ENCODE results near the gene EVPL.
"Not testable (repeated sequence)": the region's sequence is repeated elsewhere in the genome, so short reads cannot be mapped to it uniquely, and the experiment has no call there.

Gene EVPL

DNA sequence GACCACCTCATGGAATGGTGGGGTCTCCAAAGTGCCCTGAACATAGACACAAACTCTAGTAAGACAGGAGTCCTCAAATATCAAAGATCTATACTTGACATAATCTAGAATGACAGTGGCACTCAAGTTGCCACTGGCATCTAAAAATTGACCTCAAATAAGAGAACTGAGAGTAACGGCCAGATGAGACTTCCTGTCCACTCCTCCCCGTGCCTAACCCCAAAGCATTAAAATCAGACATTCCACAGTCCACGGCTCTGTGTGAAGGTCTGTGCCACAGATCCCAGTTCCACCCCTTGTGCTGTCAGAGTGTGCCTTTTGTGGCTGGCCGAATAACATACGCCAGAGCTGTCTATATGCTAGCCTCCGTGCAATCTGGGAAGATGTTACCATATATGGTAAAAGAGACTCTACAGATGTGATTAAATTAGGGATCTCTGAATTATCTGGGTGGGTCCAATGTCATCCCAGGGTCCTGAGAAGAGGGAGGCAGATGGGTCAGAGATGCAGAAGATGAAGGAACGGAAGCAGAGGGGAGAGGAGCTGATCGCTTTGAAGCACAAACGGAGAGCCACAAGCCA is 21.0 kb upstream of the EVPL start:
- DNase-seq: no peak

DNA sequence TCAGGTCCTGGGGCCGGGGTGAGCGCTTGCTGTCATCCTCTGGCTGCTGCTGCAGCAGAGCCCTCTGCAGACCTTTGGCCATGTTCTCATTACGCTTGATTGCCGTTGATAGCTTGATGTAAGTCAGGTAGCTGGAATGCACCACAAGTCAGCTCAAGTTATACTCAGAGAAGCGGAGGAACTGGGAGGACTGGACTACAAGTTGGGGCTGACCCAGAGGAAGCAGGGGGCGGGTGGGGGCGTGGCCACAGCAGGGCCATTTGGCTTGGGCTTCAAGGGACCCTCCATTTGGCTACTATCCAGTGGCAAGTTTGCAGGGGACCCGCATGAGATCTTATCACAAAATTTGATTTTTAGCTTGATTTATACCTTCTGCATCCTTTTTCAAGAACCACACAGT is 19.0 kb upstream of the EVPL start:
- no peak for DNase-seq

DNA sequence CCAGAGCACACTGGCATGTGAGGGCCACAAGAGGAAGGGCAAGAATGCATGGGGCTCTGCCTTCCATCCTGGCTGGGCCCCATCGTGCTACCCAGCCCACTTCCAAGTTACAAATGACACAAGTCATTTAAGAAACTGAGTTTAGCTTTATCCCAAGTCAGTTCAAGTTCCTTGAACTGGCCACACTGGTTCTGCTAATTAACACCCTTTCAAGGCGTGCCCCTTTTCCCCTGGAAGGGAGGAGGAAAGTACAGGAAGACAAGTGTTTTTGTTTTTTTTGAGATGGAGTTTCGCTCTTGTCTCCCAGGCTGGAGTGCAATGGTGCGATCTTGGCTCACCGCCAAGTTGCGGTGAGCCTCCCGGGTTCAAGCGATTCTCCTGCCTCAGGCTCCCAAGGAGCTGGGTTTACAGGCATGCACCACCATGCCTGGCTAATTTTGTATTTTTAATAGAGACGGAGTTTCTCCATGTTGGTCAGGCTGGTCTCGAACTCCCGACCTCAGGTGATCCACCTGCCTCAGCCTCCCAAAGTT is 17.4 kb upstream of the EVPL start:
- not testable (repeated sequence) for DNase-seq

DNA sequence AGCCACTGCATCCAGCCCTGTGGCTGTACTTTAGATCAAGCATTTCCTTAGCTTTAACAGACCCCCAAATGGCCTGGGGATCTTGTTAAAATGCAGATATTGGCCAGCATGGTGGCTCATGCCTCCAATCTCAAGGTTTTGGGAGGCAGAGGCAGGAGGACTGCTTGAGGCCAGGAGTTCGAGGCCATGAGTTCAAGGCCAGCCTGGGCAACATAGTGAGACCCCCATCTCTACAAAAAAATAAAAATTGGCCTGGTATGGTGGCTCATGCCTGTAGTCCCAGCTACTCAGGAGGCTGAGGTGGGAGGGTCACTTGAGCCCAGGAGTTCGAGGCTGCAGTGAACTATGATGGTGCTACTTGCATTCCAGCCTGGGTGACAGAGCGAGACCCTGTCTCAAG is 15.8 kb upstream of the EVPL start:
- not testable (repeated sequence) for DNase-seq

DNA sequence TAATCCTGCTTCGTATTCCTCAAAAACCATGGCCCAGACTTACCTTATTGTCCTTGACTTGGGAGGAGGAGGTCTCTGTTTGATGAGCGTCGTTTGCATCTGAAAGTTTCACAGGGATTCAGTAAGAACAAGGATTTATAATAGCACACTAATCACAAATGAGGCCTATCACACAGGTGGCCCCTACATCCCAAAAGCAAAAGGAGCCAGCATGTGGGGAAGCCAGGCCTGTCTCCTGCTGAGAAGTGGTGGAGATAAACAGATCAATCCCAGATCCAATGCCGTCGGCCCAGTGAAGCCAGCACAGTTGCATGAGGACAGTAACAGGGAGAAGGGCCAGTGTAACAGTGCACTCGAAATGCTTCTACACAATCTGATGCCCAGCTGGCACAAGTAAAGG is 13.3 kb upstream of the EVPL start:
- DNase-seq: no peak

DNA sequence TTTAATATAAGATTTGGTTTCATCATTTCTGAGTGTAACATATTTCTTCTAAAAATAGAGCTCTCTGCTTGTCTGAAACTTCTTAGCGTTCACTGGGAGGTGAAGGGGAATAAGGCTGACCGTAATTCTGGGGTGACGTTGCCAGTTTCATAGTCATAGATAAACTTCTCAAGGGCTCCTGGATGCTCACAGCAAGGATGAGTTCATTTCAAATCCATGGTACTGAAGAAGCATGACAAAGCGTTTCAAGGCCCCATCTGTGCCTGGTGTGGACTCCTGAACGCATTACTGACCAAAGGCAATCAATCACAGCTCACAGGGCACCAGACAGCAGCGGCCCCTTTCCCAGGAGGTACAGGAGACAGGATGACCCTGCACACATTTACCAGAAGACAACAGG is 12.0 kb upstream of the EVPL start:
- DNase-seq: no peak

DNA sequence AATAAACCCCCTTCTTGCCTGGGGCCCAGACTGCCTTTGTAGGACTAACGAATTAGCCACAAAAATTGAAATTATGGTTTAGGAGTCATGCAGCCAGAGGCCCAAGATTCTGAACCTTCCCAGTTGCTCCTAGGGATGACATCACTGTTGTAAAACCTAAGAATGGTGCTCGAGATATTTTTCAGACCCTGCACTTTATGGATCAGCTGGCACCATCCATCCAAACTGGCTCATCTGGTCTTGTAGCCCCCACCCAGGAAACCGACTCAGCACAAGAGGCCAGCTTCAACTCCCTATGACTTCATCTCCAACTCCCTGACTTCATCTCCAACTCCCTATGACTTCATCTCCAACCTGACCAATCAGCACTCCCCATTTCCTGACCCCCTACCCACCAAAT is 10.9 kb upstream of the EVPL start:
- DNase-seq: no peak

DNA sequence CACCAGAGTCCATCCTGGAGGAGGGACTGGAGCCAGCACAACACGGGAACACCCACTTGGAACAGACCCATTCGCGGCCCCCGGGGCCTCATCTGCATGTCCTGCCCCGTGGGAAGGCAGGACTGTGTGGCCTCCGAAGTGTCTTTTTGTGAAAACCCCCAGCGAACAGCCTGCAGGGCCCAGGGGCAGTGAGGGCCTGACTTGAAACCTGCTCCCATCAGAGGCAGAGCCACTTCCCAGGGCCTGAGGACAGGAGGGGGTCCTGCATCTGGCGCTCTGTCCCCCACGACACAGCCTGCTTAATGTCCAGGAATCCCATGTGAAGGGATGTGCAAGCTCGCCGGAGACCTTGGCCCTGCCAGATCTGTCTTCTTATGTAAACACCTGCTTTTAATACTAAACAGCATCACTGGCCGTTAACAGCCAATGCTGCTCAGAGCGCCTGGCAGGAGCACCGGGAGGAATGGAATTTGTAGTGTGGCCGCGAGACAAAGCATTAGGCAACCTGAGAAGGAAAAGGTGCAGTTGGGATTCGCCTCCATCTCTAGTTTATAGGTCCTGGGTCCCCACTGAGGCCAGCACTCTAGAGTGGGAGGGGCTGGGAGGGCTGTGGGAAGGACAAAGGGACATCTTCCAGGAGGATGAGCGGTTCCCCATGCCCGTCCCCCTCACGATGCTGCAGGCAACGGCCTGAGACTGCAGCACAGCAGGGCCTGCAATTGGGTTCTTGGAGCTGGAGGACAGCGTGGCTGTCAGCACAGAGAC is 9.6 kb upstream of the EVPL start:
- DNase-seq: no peak

DNA sequence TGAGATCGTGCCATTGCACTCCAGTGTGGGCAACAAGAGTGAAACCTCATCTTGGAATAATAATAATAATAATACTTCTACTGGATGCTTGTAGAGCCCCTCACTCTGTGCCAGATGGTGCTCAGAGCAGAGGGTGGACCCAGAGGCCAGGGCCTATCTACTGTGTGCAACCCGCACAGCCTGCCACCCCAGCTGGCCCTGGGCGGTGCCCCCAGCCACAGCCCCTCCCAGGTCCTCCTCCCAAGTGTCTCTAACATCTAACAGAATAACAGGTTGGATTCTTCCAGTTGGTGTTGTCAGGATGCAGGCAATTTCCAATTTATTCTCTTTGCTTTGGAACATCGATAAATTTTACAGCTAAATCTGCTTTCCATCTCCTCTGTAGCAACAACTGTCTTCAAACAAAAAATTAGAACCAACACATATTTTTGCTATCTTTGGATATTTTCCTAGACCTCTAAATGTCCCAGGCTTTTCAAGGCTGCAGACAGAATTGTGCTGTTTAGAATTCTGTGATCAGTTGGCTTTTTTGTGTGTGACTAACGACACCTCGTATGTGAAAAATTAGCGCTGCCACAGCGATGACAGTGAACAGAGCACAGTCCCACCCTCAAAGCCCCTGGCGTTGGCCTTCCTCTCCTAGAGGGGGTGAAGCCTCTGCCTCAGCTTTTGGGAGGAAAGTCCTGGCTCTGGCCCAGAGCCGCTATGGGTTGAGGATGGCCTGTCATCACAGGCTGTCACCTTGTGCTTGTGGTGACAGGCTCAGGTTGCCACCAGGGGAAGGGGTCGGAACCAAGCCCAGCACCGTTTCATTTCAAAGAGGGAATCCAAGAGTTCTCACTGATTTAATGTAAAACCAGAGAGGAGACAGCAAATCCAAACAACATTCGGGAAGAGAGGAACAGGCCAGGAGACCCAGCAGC is 7.6 kb upstream of the EVPL start:
- no peak for DNase-seq

DNA sequence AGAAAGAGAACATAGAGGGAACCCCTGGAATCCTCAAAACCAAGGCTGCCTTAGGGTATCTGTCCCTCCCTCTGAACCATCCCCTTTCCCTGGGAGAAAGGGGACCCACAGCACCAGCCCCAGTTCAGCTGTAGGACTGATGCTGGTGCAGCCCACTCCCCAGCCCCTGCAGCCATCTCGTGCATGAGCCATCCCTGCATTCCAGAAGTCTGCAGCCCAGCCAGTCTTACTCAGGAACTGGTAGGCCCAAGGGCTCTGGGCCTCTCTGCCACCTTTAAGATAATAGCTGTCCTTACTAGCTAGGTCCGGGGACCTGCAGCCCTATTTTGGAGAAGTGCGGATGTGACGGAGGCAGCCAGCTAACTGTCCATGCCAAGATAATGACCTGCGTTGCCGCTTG is 6.0 kb upstream of the EVPL start:
- no peak for DNase-seq

DNA sequence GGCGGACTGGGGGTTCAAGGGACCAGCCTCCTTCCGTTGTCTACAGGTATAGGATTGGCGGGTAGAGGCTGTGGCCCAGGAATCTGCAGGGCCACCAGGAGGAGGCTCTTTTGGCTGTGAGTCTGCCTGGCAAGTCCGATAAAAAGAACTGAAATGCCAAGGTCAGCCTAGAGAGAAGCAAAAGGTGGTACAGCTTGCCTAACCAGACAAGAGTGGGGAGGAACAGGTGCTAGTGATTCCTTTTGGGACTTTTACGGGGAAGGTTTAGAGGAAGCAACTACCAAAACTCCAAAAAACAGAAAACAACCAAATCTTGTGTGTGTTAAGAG is 5.6 kb upstream of the EVPL start:
- DNase-seq: no peak

DNA sequence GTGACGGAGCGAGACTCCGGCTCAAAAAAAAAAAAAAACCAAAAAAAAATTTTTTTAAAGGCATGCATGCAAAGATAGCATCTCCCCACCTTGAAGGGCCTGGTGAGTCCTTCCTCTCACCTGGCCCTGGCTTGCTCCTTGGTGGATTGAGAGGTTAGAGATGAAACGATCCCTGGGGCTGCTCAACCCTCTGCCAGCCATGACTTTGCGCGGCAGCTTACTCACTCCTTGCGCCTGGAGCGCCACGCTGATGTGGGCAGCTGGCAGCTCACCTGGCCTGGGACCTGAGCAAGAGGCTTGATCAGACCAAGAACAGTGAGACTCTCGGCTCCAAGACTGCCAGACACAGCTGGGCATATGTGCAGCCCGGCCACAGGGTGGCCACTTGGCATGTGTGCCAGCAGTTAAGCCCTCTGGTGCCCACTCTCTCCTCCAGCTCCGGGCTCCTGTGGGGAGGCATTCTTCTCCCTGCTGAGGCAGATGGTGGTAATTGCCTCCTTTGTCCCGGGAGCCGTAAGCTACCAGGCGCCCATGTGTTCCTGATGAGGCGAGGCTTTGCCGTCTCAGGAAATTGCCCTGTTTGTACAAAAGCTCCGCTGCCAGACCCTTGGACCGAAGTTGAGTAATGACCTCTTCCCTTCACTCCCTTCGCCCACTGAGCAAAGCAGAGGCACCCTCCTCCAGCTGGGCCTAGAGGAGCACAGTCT is 5.1 kb upstream of the EVPL start:
- no peak for DNase-seq

DNA sequence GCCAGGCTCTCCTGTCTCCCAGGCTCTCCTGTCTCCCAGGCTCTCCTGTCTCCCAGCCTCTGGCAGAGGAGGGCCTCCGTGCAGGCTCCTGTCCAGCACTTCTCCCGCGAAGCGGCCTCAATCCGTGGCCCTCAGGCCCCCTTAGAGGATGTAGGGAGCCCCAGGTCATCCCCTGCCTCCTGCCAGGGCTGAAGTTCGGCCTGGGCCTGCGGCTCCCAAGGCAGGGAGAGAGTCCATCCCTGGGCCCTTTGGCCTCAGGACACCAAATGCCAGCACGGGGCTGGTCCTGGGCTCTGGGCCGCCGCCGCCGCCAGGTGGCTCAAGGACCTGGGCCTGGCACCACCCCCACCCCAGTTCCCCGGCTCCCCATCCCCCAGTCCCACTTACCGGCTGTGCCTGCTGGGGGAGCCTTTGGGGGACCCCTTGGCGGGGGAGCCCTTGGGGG is 370 bp downstream of the EVPL start:
- DNase-seq: no peak

DNA sequence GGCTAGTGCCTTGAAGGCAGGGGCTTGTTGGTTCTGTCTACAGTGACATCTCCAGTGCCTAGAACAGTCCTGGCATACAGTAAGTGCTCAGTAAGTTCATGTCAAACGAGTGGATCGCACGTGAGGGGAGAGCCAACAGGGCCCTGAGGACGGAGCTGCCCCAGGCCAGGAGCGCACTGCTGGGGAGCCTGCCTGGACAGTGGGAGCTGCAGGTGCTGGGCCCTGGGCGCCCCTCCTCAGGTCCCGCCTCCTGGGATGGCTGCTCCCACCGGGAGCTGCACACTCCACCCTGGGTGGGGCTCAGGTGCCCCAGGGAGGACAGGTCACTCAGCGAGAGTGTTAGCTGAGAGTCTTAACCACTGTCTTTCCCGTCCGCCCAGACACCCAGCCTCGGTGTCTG is 1.8 kb downstream of the EVPL start:
- no peak for DNase-seq

DNA sequence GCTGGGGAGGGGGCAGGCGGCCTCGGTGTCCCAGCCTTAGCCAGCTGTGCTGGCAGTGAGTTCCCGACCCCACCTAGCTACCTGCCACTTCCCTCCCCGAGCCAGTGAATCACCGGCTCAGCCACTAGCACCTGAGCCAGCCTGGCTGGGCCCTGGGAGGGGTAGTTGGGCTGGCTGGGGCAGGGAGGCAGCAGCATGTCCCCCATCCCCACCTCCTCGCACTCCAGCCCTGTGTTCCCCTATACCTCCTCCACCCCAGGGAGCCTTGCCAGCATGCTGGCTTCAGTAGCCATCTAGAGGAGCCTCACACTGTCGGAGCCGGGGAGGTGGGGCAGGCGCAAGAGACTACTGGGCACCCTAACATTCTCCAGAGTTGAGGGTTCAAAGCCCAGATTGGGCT is 2.8 kb downstream of the EVPL start:
- DNase-seq: no peak

DNA sequence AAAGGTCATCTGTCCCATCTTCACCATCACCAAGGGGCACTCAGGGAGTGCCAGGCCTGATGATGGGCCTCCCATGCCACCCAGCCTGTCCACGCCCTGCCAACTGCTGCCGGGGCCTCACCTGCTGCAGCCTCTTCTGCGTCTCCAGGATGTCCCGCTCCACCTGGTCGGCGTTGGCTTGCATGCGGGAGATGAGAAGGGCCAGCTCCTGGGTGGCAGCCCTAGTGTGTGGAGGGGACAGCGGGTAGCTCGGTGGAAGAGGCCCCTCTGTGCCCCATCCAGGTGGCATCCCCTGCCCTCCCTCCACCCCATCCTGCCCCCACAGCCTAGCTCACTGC is 3.2 kb downstream of the EVPL start:
- DNase-seq: no peak

DNA sequence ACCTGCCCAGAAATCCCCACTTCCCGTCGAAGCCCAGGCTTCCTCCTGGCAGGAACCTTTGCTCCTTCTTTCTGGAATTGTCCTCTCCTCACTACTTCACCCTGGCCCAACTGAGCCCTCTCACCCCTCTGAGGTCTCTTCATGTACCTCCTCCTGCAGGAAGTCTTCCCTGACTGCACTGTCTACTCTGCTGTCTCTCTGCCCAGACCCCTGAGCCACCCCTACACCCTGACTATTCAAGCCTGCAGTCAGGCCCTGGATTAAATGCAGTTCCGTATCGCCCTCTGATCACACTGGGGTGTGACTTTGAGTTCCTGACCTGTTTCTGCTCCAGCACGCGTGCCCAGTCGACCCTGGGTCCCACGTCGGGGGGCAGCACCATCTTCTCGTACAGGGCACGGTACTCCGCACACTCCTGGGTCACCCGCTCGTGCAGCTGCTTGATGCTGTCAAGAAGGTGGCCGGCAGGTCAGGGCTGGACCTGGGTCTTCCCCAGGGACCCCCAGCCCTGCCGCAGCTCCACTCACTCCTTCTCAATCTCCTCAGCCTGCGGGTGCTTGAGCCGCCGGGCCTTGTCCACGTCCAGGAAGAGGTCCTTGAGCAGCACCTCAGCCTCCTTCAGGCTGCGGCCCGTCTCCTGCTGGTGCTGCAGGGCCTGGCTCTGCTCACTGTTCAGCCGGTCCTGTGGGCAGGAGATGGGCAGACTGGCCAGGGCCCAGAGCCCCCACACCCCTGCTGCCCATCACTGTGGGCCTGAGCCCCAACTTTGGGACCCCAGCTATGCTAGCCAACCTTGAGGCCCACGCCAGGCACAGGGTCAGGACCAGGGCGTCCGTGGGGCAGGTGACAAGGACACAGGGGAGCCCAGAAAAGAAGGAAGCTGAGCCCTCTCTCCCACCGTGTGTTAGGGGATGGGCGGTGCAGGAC is 3.9 kb downstream of the EVPL start:
- no peak for DNase-seq

DNA sequence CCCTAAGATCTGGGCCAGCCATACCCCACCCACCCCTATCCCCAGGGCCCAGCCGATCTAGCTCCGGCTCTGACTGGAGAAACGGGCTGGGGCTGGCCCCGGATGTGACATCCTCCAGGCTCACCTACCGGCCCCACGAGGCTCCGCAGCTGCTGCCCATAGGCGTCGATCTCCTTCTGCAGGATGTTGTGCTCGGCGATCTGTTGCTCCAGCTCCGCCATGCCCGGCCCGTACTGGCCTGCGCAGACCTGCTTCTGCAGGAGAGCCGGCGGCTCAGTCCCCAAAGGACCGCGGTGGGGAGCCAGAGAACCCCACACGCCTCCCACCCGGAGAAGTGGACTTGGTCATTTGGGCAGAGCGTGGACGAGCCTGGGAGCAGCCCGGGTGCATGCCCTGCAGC is 4.8 kb downstream of the EVPL start:
- DNase-seq: no peak

DNA sequence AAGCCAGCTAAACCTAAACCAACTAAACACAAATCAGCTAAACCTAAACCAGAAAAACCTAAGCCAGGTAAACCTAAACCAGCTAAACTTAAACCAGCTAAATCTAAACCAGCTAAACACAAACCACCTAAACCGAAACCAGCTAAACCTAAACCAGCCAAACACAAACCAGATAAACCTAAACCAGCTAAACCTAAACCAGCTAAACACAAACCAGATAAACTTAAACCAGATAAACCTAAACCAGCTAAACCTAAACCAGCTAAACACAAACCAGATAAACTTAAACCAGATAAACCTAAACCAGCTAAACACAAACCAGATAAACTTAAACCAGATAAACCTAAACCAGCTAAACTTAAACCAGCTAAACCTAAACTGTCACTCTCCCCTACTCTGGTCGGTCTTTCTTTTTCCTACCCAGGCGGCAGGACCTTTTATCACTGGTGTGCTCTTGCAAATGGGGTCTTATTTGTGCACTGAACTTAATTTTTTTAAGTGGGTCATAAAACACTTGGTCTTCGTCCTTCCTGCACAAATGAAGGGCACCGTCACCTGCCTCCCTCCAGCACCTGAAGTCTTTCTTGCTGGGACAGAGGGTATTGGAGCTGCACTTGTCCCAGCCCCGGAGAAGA is 7.2 kb downstream of the EVPL start:
- DNase-seq: no peak

DNA sequence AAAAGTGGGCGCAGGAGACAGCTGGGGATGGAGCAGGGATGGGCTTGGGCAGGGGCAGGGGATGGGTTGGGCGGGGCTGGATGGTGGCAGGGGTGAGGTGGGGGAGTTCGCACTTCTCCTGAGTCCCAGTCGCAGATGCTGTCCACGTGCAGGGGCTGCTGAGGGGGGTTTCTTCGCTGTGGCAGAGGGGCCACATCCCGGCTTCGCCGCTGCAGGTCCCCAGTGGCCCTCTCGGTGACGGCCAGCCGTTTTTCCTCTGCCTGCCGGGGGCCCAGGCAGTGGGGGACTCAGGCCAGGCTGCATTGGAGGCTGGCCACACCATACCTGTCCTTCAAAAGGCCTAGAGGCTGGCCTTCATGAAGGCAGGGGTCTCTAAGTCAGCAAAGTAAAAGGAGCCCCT is 8.3 kb downstream of the EVPL start:
- DNase-seq: no peak

DNA sequence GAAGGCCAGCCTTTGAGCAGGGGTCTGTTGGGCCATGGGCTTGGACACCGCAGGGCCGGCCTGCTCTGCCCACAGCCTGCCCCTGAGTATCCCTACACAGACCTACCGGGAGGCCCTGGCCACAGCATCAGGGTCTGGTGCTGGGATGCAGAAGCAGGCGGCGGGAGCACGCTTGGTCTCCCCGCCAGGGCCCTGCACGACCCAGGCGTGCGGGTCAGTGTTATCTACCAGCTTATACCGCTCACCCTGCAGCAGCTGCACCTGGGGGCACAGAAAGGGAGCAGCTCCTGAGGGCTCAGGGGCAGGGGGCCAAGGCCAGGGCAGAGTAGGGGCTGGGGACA is 8.8 kb downstream of the EVPL start:
- DNase-seq: no peak
